Testis (tissue), 2 donors: ENCODE results near the gene ST8SIA1.

Experiments
- CTCF ChIP-seq, 3 experiments: fragments of 450-650 bp in 2 of 3; fragments of 200-600 bp in 1 of 3; sonication (generic) in 1 of 3; IDR thresholded peaks; one replicate each; pipeline ENCODE4 v1.5.1; 2016 to 2019; ENCODE audit warnings: antibody characterized with exemption in 3 of 3, mild to moderate bottlenecking in 2 of 3, moderate library complexity in 1 of 3
- POLR2A ChIP-seq: fragments of 450-650 bp; IDR thresholded peaks from one replicate; pipeline ENCODE4 v1.6.1; 2017; ENCODE audit warnings: antibody characterized with exemption, mild to moderate bottlenecking, moderate library complexity

GRCh38 chr12:22374508-22374907 is 40.0 kb upstream of the ST8SIA1 start:
- TF ChIP-seq CTCF (IDR thresholded peaks at IDR 0.05): no peak
- TF ChIP-seq POLR2A: no peak
